H1 (cell line): Measurements from ENCODE around the gene PTGDR2.

Experiments used
- CREB1 ChIP-seq: IDR thresholded peaks from 2 replicates; pipeline ENCODE4 v1.6.1; 2012; ENCODE audit warnings: inconsistent platforms
- CTCF ChIP-seq, 3 experiments: IDR thresholded peaks; 1 replicate in 2 of 3; 2 replicates in 1 of 3; pipeline versions ENCODE4 v1.5.1 to v1.6.1; 2011; ENCODE audit warnings: low read length in 3 of 3, mild to moderate bottlenecking in 3 of 3, inconsistent platforms in 2 of 3, low read depth in 1 of 3, moderate library complexity in 1 of 3; ENCODE audit not compliant: insufficient read depth in 1 of 3; ENCODE audit errors: control extremely low read depth in 1 of 3
- MAX ChIP-seq: IDR thresholded peaks from 2 replicates; pipeline ENCODE4 v1.6.1; 2012; ENCODE audit warnings: inconsistent platforms
- RAD21 ChIP-seq, 2 experiments: IDR thresholded peaks in 1 of 2; conservative IDR thresholded peaks in 1 of 2; 2 replicates each; pipeline ENCODE4 v1.6.1; 2011; ENCODE audit warnings: low read depth in 2 of 2, low read length in 2 of 2, improper control_type of control experiment in 1 of 2, inconsistent platforms in 1 of 2, mild to moderate bottlenecking in 1 of 2, moderate library complexity in 1 of 2
- RNF2 ChIP-seq: fragments of 200-900, 300-1000 bp; sonication (generic); IDR thresholded peaks from 2 replicates; pipeline ENCODE4 v1.7.1; 2016; ENCODE audit warnings: borderline replicate concordance, low read depth, mild to moderate bottlenecking, antibody characterized with exemption, low read length; ENCODE audit not compliant: poor library complexity, severe bottlenecking; ENCODE audit errors: missing control alignments
- SP4 ChIP-seq: IDR thresholded peaks from 2 replicates; pipeline ENCODE4 v1.6.1; 2012; ENCODE audit warnings: low read length, inconsistent platforms
- TF ChIP-seq, protein P1 (sequence below): IDR thresholded peaks from 2 replicates; pipeline ENCODE4 v1.6.1; 2011; ENCODE audit warnings: low read depth, mild to moderate bottlenecking, low read length; ENCODE audit not compliant: insufficient read depth

- TF ChIP-seq CTCF (IDR thresholded peaks at IDR 0.05; ENCODE audit: control extremely low read depth in 1 of 3, insufficient read depth in 1 of 3, low read depth in 1 of 3, low read length in 3 of 3) (no peak), RAD21 (IDR thresholded peaks at IDR 0.05 in 1 of 2, conservative IDR thresholded peaks at IDR 0.05 in 1 of 2; ENCODE audit: low read depth in 2 of 2, low read length in 2 of 2) (no peak), CREB1 (no peak), RNF2 (no peak), SP4 (no peak), MAX (no peak)
- TF ChIP-seq, protein P1, sequence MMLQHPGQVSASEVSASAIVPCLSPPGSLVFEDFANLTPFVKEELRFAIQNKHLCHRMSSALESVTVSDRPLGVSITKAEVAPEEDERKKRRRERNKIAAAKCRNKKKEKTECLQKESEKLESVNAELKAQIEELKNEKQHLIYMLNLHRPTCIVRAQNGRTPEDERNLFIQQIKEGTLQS: no peak
These were observed 6.4 kb upstream of the PTGDR2 start for GRCh38 chr11:60862171-60862570.
